Measurements from ENCODE around the gene TSPAN18. TPM values are rescaled to one million over a fixed set of nuclear protein-coding genes. Genes with fewer than 3 reads are reported as not detected.
A peak's percentile ranks its signal among the peaks of the same experiment; 100 is the strongest.

The TSPAN18 gene
- total and polyA plus RNA-seq, 11 donors: 40.0 to 151 (median 74.9) TPM

- no peak for DNase-seq
- H3K9me3 ChIP-seq: no peaks in the 10 kb centered on the region
- H3K27ac ChIP-seq: peak overlapping the region in 8 of 12 donors; percentile 25 to 66 (median 50)
- H3K4me3 ChIP-seq: no peak overlapping the region
- WGBS, 4 donors: 56 to 77% (median 63%) methylated on average over 3 to 4 of the region's 4 CpGs
- TF ChIP-seq POLR2A (IDR thresholded peaks at IDR 0.05): no peak
- TF ChIP-seq CTCF (IDR thresholded peaks at IDR 0.05): no peak
- no peak for ATAC-seq
- peaks cover 0 to 10% (median 0%) of the 10 kb centered on the region in 9 donors for H3K36me3 ChIP-seq
- no peaks in the 10 kb centered on the region for H3K27me3 ChIP-seq
- intact Hi-C loops (cut with DNase I): loop anchor here in 2 of 10 donors (5.0 kb wide), 2 partner anchors 35 to 45 kb away; no protein-coding TSS in a partner anchor
- peaks cover 6 to 89% (median 57%) of the 10 kb centered on the region in 12 donors for H3K4me1 ChIP-seq
Measured at GRCh38 chr11:44817207-44817949, 90.6 kb downstream of the TSPAN18 start.

GRCh38 chr11:44818110-44818509, 91.3 kb downstream of the TSPAN18 start:
- H3K27ac ChIP-seq: peak overlapping the region in 6 of 12 donors; percentile 15 to 66 (median 54)

GRCh38 chr11:44819346-44819745, 92.6 kb downstream of the TSPAN18 start:
- Histone ChIP-seq H3K9me3 (peaks cover 0 to 6% (median 0%) of the 10 kb centered on the region in 12 donors), H3K36me3 (peaks cover 0 to 10% (median 0%) of the 10 kb centered on the region in 9 donors), H3K27me3 (no peaks in the 10 kb centered on the region), H3K27ac (peak overlapping the region in 3 of 12 donors; percentile 15 to 54 (median 34)), H3K4me3 (no peak overlapping the region), H3K4me1 (peaks cover 0 to 87% (median 44%) of the 10 kb centered on the region in 12 donors)
- intact Hi-C loops (cut with DNase I): loop anchor here in 2 of 10 donors (5.0 kb wide), 2 partner anchors 37 to 43 kb away; no protein-coding TSS in a partner anchor
- no peak for TF ChIP-seq CTCF (IDR thresholded peaks at IDR 0.05)
- no peak for TF ChIP-seq POLR2A (IDR thresholded peaks at IDR 0.05)
- DNase-seq: no peak
- no peak for ATAC-seq
- 79 to 86% (median 83%) methylated on average over 8 of the region's 8 CpGs for WGBS, 4 donors

More at GRCh38 chr11:44818110-44818509, 91.3 kb downstream of the TSPAN18 start:
- intact Hi-C loops (cut with DNase I): loop anchor here in 2 of 10 donors (5.0 kb wide), 2 partner anchors 36 to 44 kb away; no protein-coding TSS in a partner anchor
- peaks cover 0 to 87% (median 50%) of the 10 kb centered on the region in 12 donors for H3K4me1 ChIP-seq
- peak in 2 of 4 donors; percentile 23 to 36 for ATAC-seq
- no peaks in the 10 kb centered on the region for H3K27me3 ChIP-seq
- WGBS, 4 donors: 67 to 87% (median 71%) methylated on average over 4 of the region's 4 CpGs
- DNase-seq: peak in 3 of 5 donors; percentile 30 to 67 (median 36)
- H3K36me3 ChIP-seq: peaks cover 0 to 10% (median 0%) of the 10 kb centered on the region in 9 donors
- no peak for TF ChIP-seq CTCF (IDR thresholded peaks at IDR 0.05)
- no peak overlapping the region for H3K4me3 ChIP-seq
- peaks cover 0 to 3% (median 0%) of the 10 kb centered on the region in 12 donors for H3K9me3 ChIP-seq

- H3K27me3 ChIP-seq: no peaks in the 10 kb centered on the region
- DNase-seq (no peak), ATAC-seq (no peak)
- H3K4me3 ChIP-seq: no peak overlapping the region
- H3K4me1 ChIP-seq: peaks cover 0 to 83% (median 44%) of the 10 kb centered on the region in 12 donors
- H3K9me3 ChIP-seq: peaks cover 0 to 6% (median 0%) of the 10 kb centered on the region in 12 donors
- 38 to 73% (median 70%) methylated on average over 2 of the region's 2 CpGs for WGBS, 4 donors
- peaks cover 0 to 2% (median 0%) of the 10 kb centered on the region in 9 donors for H3K36me3 ChIP-seq
- H3K27ac ChIP-seq: no peak overlapping the region
- no peak for TF ChIP-seq CTCF (IDR thresholded peaks at IDR 0.05)
- TF ChIP-seq POLR2A (IDR thresholded peaks at IDR 0.05): no peak
- intact Hi-C loops (cut with DNase I): loop anchor here in 1 of 10 donors (5.0 kb wide), 1 partner anchor 35 kb away; no protein-coding TSS in a partner anchor
Measured at GRCh38 chr11:44822369-44822768, 95.6 kb downstream of the TSPAN18 start.
